CD4-positive, alpha-beta T cell (primary cell): ENCODE results near the gene GRAP. TPM values are rescaled to one million over a fixed set of nuclear protein-coding genes. Genes with fewer than 3 reads are reported as not detected.
"Not testable (repeated sequence)": the region's sequence is repeated elsewhere in the genome, so short reads cannot be mapped to it uniquely, and the experiment has no call there.

Source experiments
- ATAC-seq: fragments of 200-7000 bp; cut with Tn5 transposase; one replicate; pipeline ENCODE4 v1.10.0; 2022; ENCODE audit warnings: mild to moderate bottlenecking; ENCODE audit not compliant: poor library complexity
- CTCF ChIA-PET: fragments of 350-600 bp; sonication (Branson Sonifier 250); formaldehyde crosslinking; loops from one replicate; lab custom pipeline; 2021; ENCODE audit warnings: antibody characterized with exemption, inconsistent platforms; lab: Charles Lee
- POLR2A ChIA-PET: fragments of 350-600 bp; sonication (Branson Sonifier 250); formaldehyde crosslinking; loops from one replicate; lab custom pipeline; 2021; ENCODE audit warnings: antibody characterized with exemption, inconsistent platforms; lab: Charles Lee
- DNase-seq, 14 experiments: peaks; one replicate each; pipeline ENCODE4 v3.0.0-alpha.2; 2013 to 2020; ENCODE audit warnings: mixed read lengths in 2 of 14
- H3K27ac ChIP-seq, 2 donors: one replicate each; pipeline versions ENCODE4 v1.5.1 to v1.7.0; 2013; ENCODE audit warnings: low read length in 2 of 2, low read depth in 1 of 2, mild to moderate bottlenecking in 1 of 2
- H3K27me3 ChIP-seq, 2 experiments: 1 replicate in 1 of 2; 2 replicates in 1 of 2; pipeline versions ENCODE4 v1.6.1 to v1.7.0; 2013; ENCODE audit warnings: low read length in 2 of 2, control low read depth in 1 of 2, mild to moderate bottlenecking in 1 of 2, moderate library complexity in 1 of 2; ENCODE audit not compliant: insufficient read depth in 2 of 2, control insufficient read depth in 1 of 2
- H3K36me3 ChIP-seq: one replicate; pipeline ENCODE4 v1.6.1; 2013; ENCODE audit warnings: low read length, control low read depth; ENCODE audit not compliant: insufficient read depth
- H3K4me1 ChIP-seq: one replicate; pipeline ENCODE4 v1.6.1; 2013; ENCODE audit warnings: low read length, control low read depth; ENCODE audit not compliant: insufficient read depth
- H3K4me3 ChIP-seq: one replicate; pipeline ENCODE4 v1.5.1; 2013; ENCODE audit warnings: mild to moderate bottlenecking, low read length, moderate library complexity
- H3K9me3 ChIP-seq, 2 experiments: 1 replicate in 1 of 2; 2 replicates in 1 of 2; pipeline versions ENCODE4 v1.6.1 to v1.7.0; 2013; ENCODE audit warnings: low read length in 2 of 2, mild to moderate bottlenecking in 2 of 2, control low read depth in 1 of 2, moderate library complexity in 1 of 2; ENCODE audit not compliant: control insufficient read depth in 1 of 2, insufficient read depth in 1 of 2
- H3K27ac Mint-ChIP-seq: one replicate; pipeline ENCODE4 v1.8.0; 2020; ENCODE audit warnings: mixed read lengths
- H3K27me3 Mint-ChIP-seq: one replicate; pipeline ENCODE4 v1.8.0; 2021; ENCODE audit warnings: mixed read lengths
- H3K36me3 Mint-ChIP-seq: one replicate; pipeline ENCODE4 v1.8.0; 2021; ENCODE audit warnings: low read depth, mixed read lengths
- H3K4me1 Mint-ChIP-seq: one replicate; pipeline ENCODE4 v1.8.0; 2021; ENCODE audit warnings: low read depth, mixed read lengths
- H3K4me3 Mint-ChIP-seq: one replicate; pipeline ENCODE4 v1.8.0; 2020; ENCODE audit warnings: mild to moderate bottlenecking, mixed read lengths
- H3K9me3 Mint-ChIP-seq: one replicate; pipeline ENCODE4 v1.8.0; 2020; ENCODE audit warnings: mixed read lengths
- intact Hi-C, 2 experiments: fragments of 100-400 bp; cut with DNase I in 1 of 2; cut with micrococcal nuclease in 1 of 2; formaldehyde crosslinking; loops; one replicate each; pipeline versions ENCODE4 v1.15.1 to v1.9.0; 2023 to 2025; cut with DNase I, micrococcal nuclease
- total RNA-seq, 174 experiments: library from RNA in 2 of 174; stranded (reverse) in 2 of 174; gene quantifications; one replicate each; pipeline ENCODE4 v1.2.3 and lab custom pipeline; 2021 to 2026
- TF ChIP-seq, protein P1 (sequence below): fragments of 200-600 bp; IDR thresholded peaks from one replicate; pipeline ENCODE4 v1.8.0; 2022; ENCODE audit warnings: antibody characterized with exemption, mild to moderate bottlenecking

GRAP gene
- total RNA-seq, 2 experiments from 2014 or later, result 20.1 to 20.4 TPM

- H3K27ac Mint-ChIP-seq, result peak overlapping the region; percentile 78
- ATAC-seq (no peak), DNase-seq (no peak)
- ChIA-PET POLR2A (interaction anchor here (0.8 to 2.7 kb wide), 3 partner anchors 17 to 47 kb away, joined by 3 to 10 read pairs (median 3); partner anchors contain the start of gene FAM83G), CTCF (interaction anchor here (1.4 to 1.5 kb wide), 2 partner anchors 13 to 61 kb away, joined by 3 to 4 read pairs; no protein-coding TSS in a partner anchor)
- intact Hi-C loops, result no loop called here
- H3K36me3 Mint-ChIP-seq, result peaks cover 48% of the 10 kb centered on the region
- no peaks in the 10 kb centered on the region for H3K27me3 ChIP-seq
- peaks cover 37% of the 10 kb centered on the region for H3K36me3 ChIP-seq
- H3K27me3 Mint-ChIP-seq, result no peaks in the 10 kb centered on the region
- no peak overlapping the region for H3K27ac ChIP-seq
- TF ChIP-seq, protein P1, sequence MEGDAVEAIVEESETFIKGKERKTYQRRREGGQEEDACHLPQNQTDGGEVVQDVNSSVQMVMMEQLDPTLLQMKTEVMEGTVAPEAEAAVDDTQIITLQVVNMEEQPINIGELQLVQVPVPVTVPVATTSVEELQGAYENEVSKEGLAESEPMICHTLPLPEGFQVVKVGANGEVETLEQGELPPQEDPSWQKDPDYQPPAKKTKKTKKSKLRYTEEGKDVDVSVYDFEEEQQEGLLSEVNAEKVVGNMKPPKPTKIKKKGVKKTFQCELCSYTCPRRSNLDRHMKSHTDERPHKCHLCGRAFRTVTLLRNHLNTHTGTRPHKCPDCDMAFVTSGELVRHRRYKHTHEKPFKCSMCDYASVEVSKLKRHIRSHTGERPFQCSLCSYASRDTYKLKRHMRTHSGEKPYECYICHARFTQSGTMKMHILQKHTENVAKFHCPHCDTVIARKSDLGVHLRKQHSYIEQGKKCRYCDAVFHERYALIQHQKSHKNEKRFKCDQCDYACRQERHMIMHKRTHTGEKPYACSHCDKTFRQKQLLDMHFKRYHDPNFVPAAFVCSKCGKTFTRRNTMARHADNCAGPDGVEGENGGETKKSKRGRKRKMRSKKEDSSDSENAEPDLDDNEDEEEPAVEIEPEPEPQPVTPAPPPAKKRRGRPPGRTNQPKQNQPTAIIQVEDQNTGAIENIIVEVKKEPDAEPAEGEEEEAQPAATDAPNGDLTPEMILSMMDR, result no peak
- peaks cover 33% of the 10 kb centered on the region for H3K4me1 ChIP-seq
- H3K9me3 Mint-ChIP-seq, result no peaks in the 10 kb centered on the region
- H3K4me3 ChIP-seq, result no peak overlapping the region
- H3K4me1 Mint-ChIP-seq, result peaks cover 30% of the 10 kb centered on the region
- H3K9me3 ChIP-seq, result no peaks in the 10 kb centered on the region
- no peak overlapping the region for H3K4me3 Mint-ChIP-seq
Measured at GRCh38 chr17:19022128-19022527, 24.6 kb downstream of the GRAP start.

DNA sequence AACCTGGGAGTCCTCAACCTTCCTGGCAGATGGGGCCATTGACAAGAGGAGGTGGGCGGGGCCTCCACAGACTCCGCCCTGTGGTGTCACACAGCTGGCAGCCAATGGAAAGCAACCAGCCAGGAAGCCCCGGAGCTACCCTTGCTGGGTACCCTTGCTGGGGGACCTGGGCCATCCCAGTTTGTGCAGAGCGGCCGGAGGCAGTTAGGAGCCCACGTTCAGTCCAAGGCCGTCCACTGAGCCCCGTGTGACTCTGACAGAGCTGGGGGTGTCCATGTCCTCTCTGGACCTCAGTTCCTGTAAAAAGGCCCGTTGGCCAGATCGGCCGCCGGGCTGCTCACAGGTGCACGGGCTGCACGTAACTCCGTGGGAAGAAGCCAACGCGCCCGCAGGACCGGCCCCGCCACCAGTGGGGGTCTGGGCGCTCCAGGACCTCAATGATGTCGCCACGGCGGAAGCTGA, 25.1 kb downstream of the GRAP start:
- POLR2A ChIA-PET, result interaction anchor here (2.7 kb wide), 1 partner anchor 17 kb away, joined by 10 read pairs; the partner anchor contains the start of gene FAM83G
- Histone ChIP-seq H3K4me1 (peaks cover 33% of the 10 kb centered on the region), H3K9me3 (no peaks in the 10 kb centered on the region), H3K4me3 (no peak overlapping the region), H3K36me3 (peaks cover 37% of the 10 kb centered on the region), H3K27ac (no peak overlapping the region), H3K27me3 (no peaks in the 10 kb centered on the region)
- Mint-ChIP-seq H3K4me3 (no peak overlapping the region), H3K4me1 (peaks cover 35% of the 10 kb centered on the region), H3K9me3 (no peaks in the 10 kb centered on the region), H3K36me3 (peaks cover 48% of the 10 kb centered on the region), H3K27ac (peak overlapping the region; percentile 57), H3K27me3 (no peaks in the 10 kb centered on the region)
- ATAC-seq (peak; percentile 35), DNase-seq (peak in 9 of 14 experiments; percentile 29 to 66 (median 46))
- TF ChIP-seq, protein P1, result no peak
- intact Hi-C loops, result loop anchor here in 1 of 2 experiments (2.0 kb wide), 1 partner anchor 21 kb away; no protein-coding TSS in a partner anchor
- CTCF ChIA-PET, result no interaction called here

DNA sequence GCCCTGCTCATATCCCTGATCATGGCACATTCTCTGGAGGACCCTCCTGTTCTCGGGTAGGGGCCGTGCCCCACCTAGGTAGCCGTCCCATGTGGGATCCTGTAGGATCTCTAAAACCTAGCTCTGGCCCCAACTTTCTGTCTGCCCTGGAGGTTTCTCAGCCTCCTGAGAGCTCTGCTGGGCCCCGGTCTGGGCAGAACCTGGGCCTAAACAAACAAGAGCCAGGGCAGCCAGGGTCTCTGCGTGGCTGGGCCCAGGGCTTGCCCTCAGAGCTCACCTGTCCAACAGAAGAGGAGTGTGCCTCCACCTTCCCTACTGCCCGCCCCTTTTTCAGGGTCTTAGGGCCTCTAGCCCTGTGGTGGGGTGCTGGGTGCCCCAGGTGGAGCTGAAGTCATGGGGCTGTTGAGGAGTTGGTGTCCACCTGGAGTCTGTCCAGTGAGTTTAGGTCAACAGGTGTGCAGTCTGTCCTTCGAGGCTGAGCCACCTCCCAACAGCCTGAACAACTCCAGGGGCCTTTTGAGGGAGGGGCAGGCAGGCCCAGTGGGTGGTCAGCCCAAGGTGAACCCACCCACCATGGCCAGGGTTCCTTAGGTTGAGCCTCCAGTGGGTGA, 25.6 kb downstream of the GRAP start:
- H3K27me3 ChIP-seq, H3K9me3 Mint-ChIP-seq, H3K27me3 Mint-ChIP-seq, H3K4me3 Mint-ChIP-seq, CTCF ChIA-PET, DNase-seq, ATAC-seq, H3K9me3 ChIP-seq, H3K4me3 ChIP-seq: not testable (repeated sequence)
- intact Hi-C loops, result loop anchor here in 1 of 2 experiments (2.0 kb wide), 1 partner anchor 20 kb away; no protein-coding TSS in a partner anchor
- Histone ChIP-seq H3K27ac (peak overlapping the region in 1 of 2 donors; percentile 29), H3K4me1 (peaks cover 33% of the 10 kb centered on the region), H3K36me3 (peaks cover 37% of the 10 kb centered on the region)
- POLR2A ChIA-PET, result interaction anchor here (2.7 kb wide), 1 partner anchor 16 kb away, joined by 10 read pairs; the partner anchor contains the start of gene FAM83G
- Mint-ChIP-seq H3K4me1 (peaks cover 35% of the 10 kb centered on the region), H3K27ac (peak overlapping the region; percentile 57), H3K36me3 (peaks cover 48% of the 10 kb centered on the region)
